Caco-2 (cell line): ENCODE measurements around the gene OLR1. TPM values are rescaled to one million over a fixed set of nuclear protein-coding genes. Genes with fewer than 3 reads are reported as not detected.
A peak's percentile ranks its signal among the peaks of the same experiment; 100 is the strongest.

Experiments used
- BruUV-seq: library from RNA; stranded (reverse); fragments of 400-500 nt; replicated peaks from 2 replicates; lab custom pipeline; 2021; lab: Mats Ljungman, UMichigan
- CTCF ChIA-PET: fragments of 300-600 bp; sonication (Branson Sonifier 250); formaldehyde crosslinking; loops from one replicate; lab custom pipeline; 2022; ENCODE audit warnings: antibody characterized with exemption; lab: Charles Lee
- POLR2A ChIA-PET: fragments of 300-600 bp; sonication (Branson Sonifier 250); formaldehyde crosslinking; loops from one replicate; lab custom pipeline; 2022; ENCODE audit warnings: antibody characterized with exemption; lab: Charles Lee
- DNase-seq, 2 experiments: peaks; one replicate each; pipeline versions ENCODE4 v3.0.0 to v3.0.0-alpha.2; 2020 to 2022
- H3K27me3 ChIP-seq: replicated peaks from 2 replicates; pipeline ENCODE4 v1.6.0; 2011; ENCODE audit warnings: low read length; ENCODE audit not compliant: control insufficient read depth, insufficient read depth
- H3K36me3 ChIP-seq: 2 replicates; pipeline ENCODE4 v1.5.1; 2011; ENCODE audit warnings: low read length; ENCODE audit not compliant: control insufficient read depth, insufficient read depth
- H3K4me1 ChIP-seq: fragments of 250-450 bp; sonication (Bioruptor Pico); 2 replicates; pipeline ENCODE4 v1.5.1; 2020; ENCODE audit warnings: mild to moderate bottlenecking
- H3K4me3 ChIP-seq: 2 replicates; pipeline ENCODE4 v1.5.1; 2011; ENCODE audit warnings: low read depth, mild to moderate bottlenecking, control low read depth, low read length
- H3K9me3 ChIP-seq: fragments of 250-450 bp; sonication (Bioruptor Pico); 2 replicates; pipeline ENCODE4 v1.5.1; 2020; ENCODE audit warnings: mild to moderate bottlenecking, moderate library complexity
- H3K27ac Mint-ChIP-seq: one replicate; pipeline ENCODE4 v1.8.0; 2022; ENCODE audit warnings: mixed read lengths; ENCODE audit not compliant: unreplicated experiment
- H3K27me3 Mint-ChIP-seq: one replicate; pipeline ENCODE4 v1.8.0; 2022; ENCODE audit warnings: mixed read lengths; ENCODE audit not compliant: insufficient read depth, unreplicated experiment
- H3K36me3 Mint-ChIP-seq: one replicate; pipeline ENCODE4 v1.8.0; 2022; ENCODE audit warnings: mild to moderate bottlenecking, mixed read lengths; ENCODE audit not compliant: insufficient read depth, unreplicated experiment
- H3K4me1 Mint-ChIP-seq: one replicate; pipeline ENCODE4 v1.8.0; 2022; ENCODE audit warnings: low read depth, mixed read lengths; ENCODE audit not compliant: unreplicated experiment
- H3K4me3 Mint-ChIP-seq: one replicate; pipeline ENCODE4 v1.8.0; 2022; ENCODE audit warnings: mild to moderate bottlenecking, moderate library complexity, mixed read lengths; ENCODE audit not compliant: unreplicated experiment
- H3K9me3 Mint-ChIP-seq: one replicate; pipeline ENCODE4 v1.8.0; 2022; ENCODE audit warnings: mixed read lengths; ENCODE audit not compliant: unreplicated experiment
- intact Hi-C: fragments of 100-400 bp; cut with micrococcal nuclease; formaldehyde crosslinking; loops from one replicate; pipeline ENCODE4 v1.10.0; 2022; ENCODE audit not compliant: unreplicated experiment
- total RNA-seq: library from RNA; stranded (reverse); gene quantifications from 2 replicates; pipeline ENCODE4 v1.2.3, GENCODE V29; 2022
- TF ChIP-seq, protein P1 (sequence below), 2 experiments: fragments of 200-600 bp in 1 of 2; IDR thresholded peaks; 1 replicate in 1 of 2; 2 replicates in 1 of 2; pipeline versions ENCODE4 v1.5.1 to v1.8.0; 2011 to 2022; ENCODE audit warnings: antibody characterized with exemption in 1 of 2, control low read depth in 1 of 2, inconsistent platforms in 1 of 2, low read depth in 1 of 2, low read length in 1 of 2, mild to moderate bottlenecking in 1 of 2, moderate library complexity in 1 of 2; ENCODE audit not compliant: insufficient read depth in 1 of 2, severe bottlenecking in 1 of 2, unreplicated experiment in 1 of 2

The OLR1 gene
- total RNA-seq, 1 experiment from 2014 or later: 183 TPM

DNA sequence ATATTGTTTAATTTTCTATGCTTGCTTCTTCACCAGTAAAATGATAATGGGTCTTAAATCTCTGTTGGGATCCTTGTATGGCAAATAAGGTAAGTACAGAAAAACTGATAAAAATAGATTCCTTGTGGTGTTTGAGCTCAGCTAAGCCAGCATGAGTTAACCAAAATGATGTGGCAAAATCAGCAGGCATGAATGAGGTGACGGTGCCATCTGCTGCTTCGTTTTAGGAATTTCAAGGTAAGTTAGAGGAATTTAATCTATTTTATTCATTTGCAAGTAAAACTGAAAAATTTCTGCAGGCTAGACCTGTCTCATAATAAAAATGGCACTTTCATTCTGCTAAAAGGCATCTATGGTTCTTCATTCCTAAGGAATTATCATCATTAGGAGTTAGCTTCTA lies 31.9 kb downstream of the OLR1 start:
- POLR2A ChIA-PET: no interaction called here
- Histone ChIP-seq H3K36me3 (no peaks in the 10 kb centered on the region), H3K4me1 (no peaks in the 10 kb centered on the region), H3K4me3 (no peak overlapping the region), H3K9me3 (no peaks in the 10 kb centered on the region), H3K27me3 (no peaks in the 10 kb centered on the region)
- H3K4me3 Mint-ChIP-seq: no peak overlapping the region
- H3K27me3 Mint-ChIP-seq: peaks cover 3% of the 10 kb centered on the region
- CTCF ChIA-PET: interaction anchor here (0.6 to 3.1 kb wide), 10 partner anchors 36 to 397 kb away, joined by 3 to 46 read pairs (median 3); partner anchors contain the start of gene CLEC12B
- TF ChIP-seq, protein P1, sequence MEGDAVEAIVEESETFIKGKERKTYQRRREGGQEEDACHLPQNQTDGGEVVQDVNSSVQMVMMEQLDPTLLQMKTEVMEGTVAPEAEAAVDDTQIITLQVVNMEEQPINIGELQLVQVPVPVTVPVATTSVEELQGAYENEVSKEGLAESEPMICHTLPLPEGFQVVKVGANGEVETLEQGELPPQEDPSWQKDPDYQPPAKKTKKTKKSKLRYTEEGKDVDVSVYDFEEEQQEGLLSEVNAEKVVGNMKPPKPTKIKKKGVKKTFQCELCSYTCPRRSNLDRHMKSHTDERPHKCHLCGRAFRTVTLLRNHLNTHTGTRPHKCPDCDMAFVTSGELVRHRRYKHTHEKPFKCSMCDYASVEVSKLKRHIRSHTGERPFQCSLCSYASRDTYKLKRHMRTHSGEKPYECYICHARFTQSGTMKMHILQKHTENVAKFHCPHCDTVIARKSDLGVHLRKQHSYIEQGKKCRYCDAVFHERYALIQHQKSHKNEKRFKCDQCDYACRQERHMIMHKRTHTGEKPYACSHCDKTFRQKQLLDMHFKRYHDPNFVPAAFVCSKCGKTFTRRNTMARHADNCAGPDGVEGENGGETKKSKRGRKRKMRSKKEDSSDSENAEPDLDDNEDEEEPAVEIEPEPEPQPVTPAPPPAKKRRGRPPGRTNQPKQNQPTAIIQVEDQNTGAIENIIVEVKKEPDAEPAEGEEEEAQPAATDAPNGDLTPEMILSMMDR (IDR thresholded peaks at IDR 0.05; ENCODE audit: insufficient read depth in 1 of 2, low read depth in 1 of 2, low read length in 1 of 2, severe bottlenecking in 1 of 2, unreplicated experiment in 1 of 2): peak; percentile 59 to 80
- no TSS peak for BruUV-seq
- DNase-seq: peak in 1 of 2 experiments; percentile 61
- H3K9me3 Mint-ChIP-seq: no peaks in the 10 kb centered on the region
- intact Hi-C loops: loop anchor here (1.0 kb wide), 3 partner anchors 106 to 390 kb away; partner anchors contain the start of gene CLEC12B
- H3K4me1 Mint-ChIP-seq: no peaks in the 10 kb centered on the region
- H3K36me3 Mint-ChIP-seq: no peaks in the 10 kb centered on the region
- no peak overlapping the region for H3K27ac Mint-ChIP-seq

DNA sequence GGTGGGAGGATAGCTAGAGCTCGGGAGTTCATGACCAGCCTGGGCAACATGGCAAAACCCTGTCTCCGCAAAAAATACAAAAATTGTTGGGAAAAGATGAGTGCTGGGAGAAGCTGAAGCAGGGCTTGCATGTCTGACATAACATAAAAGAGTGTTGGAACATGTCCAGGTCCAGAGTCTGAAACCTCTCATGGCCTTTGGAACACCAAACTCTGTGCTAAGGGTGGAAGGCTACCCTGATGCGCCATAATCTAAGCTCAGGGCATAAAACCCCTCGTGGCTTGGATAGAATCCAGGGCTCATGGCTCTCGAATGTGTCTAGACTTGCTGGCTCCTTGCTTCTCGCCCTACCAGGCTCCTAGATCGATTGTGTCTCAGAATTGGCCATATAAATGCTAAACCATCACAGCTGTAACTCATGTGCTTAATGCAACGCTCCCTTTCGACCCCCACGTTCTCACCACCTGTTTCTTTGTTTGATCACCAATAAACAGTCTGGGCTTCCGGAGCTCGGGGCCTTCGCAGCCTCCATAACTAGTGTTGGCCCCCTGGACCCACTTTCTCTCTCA lies 35.2 kb downstream of the OLR1 start:
- Mint-ChIP-seq H3K4me1 (no peaks in the 10 kb centered on the region), H3K4me3 (no peak overlapping the region), H3K27ac (no peak overlapping the region), H3K9me3 (no peaks in the 10 kb centered on the region), H3K27me3 (peaks cover 5% of the 10 kb centered on the region), H3K36me3 (no peaks in the 10 kb centered on the region)
- H3K4me1 ChIP-seq: no peaks in the 10 kb centered on the region
- H3K36me3 ChIP-seq: no peaks in the 10 kb centered on the region
- DNase-seq: no peak
- BruUV-seq: no TSS peak
- intact Hi-C loops: no loop called here
- no peak overlapping the region for H3K4me3 ChIP-seq
- H3K27me3 ChIP-seq: no peaks in the 10 kb centered on the region
- H3K9me3 ChIP-seq: no peaks in the 10 kb centered on the region
- CTCF ChIA-PET: interaction anchor here (0.6 to 1.0 kb wide), 3 partner anchors 16 to 488 kb away, joined by 3 to 4 read pairs (median 3); partner anchors contain the start of gene CLEC12B
- TF ChIP-seq, protein P1 (IDR thresholded peaks at IDR 0.05; ENCODE audit: insufficient read depth in 1 of 2, low read depth in 1 of 2, low read length in 1 of 2, severe bottlenecking in 1 of 2, unreplicated experiment in 1 of 2): no peak
- POLR2A ChIA-PET: no interaction called here

DNA sequence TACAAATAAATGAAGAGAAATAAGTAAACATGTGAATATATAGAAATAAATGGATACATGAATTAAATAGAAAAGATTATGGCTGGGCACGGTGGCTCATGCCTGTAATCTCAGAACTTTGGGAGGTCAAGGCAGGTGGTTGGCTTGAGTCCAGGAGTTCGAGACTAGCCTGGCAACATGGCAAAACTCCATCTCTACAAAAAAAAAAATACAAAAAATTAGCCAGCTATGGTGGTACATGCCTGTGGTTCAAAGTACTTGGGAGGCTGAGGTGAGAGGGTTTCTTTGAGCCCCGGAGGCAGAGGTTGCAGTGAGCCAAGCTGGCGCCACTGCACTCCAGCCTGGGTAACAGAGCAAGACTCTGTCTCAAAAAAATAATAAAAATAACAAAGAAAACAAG lies 36.8 kb downstream of the OLR1 start:
- DNase-seq: no peak
- no peaks in the 10 kb centered on the region for H3K27me3 ChIP-seq
- no peaks in the 10 kb centered on the region for H3K9me3 ChIP-seq
- TF ChIP-seq, protein P1 (IDR thresholded peaks at IDR 0.05; ENCODE audit: insufficient read depth in 1 of 2, low read depth in 1 of 2, low read length in 1 of 2, severe bottlenecking in 1 of 2, unreplicated experiment in 1 of 2): no peak
- ChIA-PET CTCF (interaction anchor here (0.6 kb wide), 1 partner anchor 10 kb away, joined by 6 read pairs; no protein-coding TSS in a partner anchor), POLR2A (no interaction called here)
- Mint-ChIP-seq H3K36me3 (no peaks in the 10 kb centered on the region), H3K4me1 (no peaks in the 10 kb centered on the region), H3K27me3 (peaks cover 5% of the 10 kb centered on the region), H3K9me3 (no peaks in the 10 kb centered on the region), H3K27ac (no peak overlapping the region), H3K4me3 (no peak overlapping the region)
- no TSS peak for BruUV-seq
- no peaks in the 10 kb centered on the region for H3K36me3 ChIP-seq
- no peak overlapping the region for H3K4me3 ChIP-seq
- intact Hi-C loops: no loop called here
- H3K4me1 ChIP-seq: no peaks in the 10 kb centered on the region
